Suppressor macrophage treated with lipopolysaccharide for 4 hours (primary cell): ENCODE data around the gene LPAR4.
A peak's percentile ranks its signal among the peaks of the same experiment; 100 is the strongest.
"Not testable (repeated sequence)": the region's sequence is repeated elsewhere in the genome, so short reads cannot be mapped to it uniquely, and the experiment has no call there.

Experiments used
- DNase-seq: peaks from one replicate; pipeline ENCODE4 v3.0.0-alpha.2; 2020

The LPAR4 gene, protein sequence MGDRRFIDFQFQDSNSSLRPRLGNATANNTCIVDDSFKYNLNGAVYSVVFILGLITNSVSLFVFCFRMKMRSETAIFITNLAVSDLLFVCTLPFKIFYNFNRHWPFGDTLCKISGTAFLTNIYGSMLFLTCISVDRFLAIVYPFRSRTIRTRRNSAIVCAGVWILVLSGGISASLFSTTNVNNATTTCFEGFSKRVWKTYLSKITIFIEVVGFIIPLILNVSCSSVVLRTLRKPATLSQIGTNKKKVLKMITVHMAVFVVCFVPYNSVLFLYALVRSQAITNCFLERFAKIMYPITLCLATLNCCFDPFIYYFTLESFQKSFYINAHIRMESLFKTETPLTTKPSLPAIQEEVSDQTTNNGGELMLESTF

DNA sequence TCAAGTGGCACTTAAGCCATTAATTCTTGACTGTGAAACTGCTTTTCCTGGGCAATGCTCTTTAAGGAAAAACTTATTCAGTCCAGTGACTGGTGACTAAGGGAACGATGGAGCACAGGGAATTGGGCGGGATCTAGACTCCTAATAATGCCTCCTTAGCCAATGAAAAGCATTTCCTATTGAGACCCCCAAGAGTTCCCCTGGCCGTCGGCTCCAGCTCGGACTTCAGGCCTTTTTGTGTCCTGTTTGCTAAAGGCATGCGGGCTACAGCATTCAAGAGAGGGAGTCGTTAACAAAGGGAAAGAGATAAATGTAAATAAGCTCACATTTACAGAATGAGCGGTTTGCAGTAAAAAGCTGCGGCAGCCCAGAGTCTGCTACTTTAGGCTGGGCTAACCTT is at the start of gene LPAR4:
TSS of gene LPAR4 (plus strand) at position 232 of the 400 bp plus-strand sequence. CDS start 7,150 bp downstream, outside the sequence.
- no peak for DNase-seq

DNA sequence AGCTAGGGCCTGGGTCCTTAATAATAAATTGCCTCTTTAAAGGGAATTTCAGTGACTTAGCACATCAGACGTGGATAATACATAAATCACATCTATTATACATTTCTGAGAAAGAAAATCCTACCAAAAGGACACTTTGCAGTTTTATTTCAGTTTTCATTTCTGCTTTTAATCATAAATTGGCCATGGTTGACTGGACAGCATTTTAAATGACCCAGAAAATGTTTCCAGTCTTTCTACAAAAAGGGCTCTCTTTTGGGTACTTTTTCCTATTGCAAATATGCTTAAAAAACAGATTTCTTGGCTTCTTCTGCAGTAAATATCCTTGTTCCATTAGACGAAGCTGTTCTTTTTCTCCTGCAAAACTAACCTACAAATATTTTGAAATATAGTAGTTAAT is 41.4 kb upstream of the LPAR4 start:
- no peak for DNase-seq

DNA sequence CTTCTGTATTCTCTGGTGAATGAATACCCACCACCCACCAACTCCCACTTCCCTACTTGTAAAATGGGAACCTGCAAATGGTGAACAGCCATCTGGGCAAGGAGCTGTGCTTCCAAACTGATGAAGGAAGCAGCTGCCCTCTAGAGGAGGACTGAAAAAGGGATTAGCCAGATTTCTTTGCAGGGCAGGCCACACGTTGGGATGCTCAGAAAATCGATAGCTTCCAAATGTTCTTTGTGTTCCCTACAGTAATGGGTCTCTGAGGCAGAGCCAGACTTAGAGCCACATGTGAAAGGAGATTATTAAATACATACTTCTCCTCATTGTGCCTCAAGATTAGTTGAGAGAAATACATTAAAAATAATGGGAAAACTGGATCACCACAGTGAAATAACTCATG is 39.3 kb upstream of the LPAR4 start:
- peak; percentile 38 for DNase-seq

DNA sequence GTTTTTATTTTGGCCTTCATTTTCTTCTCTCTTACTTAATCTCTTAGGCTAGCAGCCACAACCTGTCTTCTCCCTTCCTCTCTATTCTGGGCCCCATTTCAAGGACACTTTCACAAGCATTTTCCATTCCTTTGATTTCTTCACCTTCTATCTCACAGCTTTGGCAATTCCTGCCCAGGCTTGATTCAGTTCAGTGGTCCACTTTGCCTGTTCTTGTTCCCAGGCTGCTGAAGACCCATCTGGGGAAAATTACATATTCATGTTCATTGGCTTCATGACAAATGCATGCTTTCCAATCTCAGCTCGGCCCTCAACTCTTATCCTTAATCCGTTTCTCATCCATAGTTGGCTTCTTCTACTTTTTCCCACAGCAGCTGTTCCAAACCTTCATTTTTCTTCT is 38.7 kb upstream of the LPAR4 start:
- DNase-seq = no peak

DNA sequence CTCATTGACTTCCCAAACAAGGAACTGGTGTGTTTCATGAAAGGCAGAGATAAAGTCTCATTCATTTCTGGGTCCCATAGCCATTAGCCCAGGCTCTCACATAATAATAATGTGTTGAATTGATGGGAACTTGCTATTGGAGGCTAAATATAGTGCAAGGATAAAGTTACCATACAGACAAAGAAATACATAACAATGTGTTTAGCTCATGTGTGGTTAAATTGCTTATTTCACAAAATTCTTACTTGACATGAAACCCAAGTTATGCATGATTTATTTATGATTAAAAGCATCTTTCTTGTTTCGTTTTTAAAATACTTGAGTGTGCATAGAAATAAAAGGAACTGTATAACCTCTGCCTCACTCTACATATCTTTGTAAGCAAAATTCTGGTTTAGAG is 37.3 kb upstream of the LPAR4 start:
- DNase-seq = no peak

DNA sequence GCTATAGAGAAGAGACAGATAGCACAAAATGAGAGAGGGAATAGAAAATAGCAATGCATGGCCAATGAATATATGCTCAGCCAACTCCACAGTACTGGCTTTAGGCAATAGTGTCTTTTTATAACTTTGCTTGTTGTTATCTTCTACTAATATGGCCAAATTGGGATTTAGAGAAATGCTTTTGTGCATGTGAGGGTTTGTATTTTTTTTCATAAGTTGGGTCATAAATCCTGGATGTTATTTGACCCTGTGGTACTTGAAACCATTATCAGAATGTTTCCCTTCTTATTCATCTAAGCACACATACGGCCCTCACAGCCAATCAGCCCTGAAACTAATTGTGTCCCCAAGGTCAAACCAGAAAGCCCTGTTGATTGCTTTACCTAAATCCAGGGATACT is 35.2 kb upstream of the LPAR4 start:
- no peak for DNase-seq

DNA sequence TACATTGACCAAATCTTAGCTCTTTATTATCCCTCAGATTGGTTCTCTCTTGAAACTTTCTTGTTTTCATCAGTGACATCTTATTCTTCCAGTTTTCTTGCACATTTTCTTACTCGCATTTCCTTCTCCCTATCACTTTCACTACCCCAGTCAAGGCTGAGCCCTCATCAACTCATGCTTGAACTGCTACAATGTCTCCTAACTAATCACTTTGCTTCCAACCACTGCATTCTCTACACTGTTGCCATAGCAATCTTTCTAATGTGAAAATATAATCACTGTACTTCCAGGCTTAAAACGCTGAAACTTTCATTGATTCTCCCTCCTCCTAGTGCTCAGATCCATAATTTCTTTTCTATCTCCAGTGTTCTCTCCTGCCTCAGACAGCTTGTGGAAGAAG is 22.2 kb upstream of the LPAR4 start:
- no peak for DNase-seq

DNA sequence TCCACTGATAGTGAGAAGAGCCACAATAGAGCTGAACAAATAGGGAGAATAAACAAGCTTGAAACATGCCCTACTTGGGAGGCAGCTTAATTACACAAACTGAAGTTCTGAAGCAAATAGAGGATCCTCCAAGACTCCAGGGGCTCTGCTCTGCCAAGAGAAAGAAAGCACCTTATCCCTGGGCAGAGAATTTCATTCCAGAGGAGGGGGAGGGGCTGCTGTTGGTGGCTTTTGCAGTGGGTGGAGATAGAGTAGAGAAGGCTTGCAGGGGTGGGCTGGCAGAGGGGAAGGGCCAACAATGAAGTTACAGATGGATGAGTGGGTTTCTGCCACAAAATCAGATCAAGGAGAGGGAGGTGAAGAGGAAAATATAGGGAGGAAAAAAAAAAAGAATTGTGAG is 1.0 kb upstream of the LPAR4 start:
- DNase-seq = no peak

DNA sequence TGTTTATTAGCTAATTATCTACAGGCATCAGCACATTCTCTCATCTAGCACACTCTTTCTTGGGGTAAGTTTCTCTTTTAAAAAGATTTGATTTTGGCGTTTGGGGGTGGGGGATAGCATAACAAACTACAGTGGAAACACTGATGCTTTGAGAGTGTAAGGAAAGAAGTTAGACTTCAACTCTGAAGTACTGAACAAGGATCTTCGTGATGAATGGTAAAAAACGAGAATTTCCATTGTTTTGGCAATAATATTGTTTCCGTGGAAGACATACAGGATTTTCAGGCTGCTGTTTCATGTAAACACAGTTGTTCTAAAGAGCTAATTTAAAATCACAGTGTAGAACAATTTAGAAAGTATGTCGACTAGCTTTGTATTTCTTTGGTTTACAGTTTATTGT is 451 bp downstream of the LPAR4 start:
- no peak for DNase-seq

DNA sequence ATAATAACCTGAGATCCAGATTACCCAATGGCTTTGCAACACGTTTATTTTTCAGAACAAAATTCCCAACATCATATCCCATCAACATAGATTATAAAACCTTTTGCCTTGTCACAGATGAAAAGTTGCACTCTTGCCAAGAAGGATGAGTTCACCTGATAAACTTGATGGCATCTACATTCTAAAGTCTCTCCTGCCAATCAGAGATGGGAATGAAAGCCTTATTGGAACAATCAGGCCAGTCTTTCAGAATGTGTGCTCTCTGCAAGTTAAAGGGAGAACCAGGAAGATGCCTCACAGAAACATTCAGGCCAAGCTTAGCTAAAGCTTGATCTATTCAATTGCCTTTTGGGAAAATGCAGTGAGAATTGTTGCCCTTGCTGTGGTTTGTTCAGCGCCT is 1.3 kb downstream of the LPAR4 start:
- no peak for DNase-seq

DNA sequence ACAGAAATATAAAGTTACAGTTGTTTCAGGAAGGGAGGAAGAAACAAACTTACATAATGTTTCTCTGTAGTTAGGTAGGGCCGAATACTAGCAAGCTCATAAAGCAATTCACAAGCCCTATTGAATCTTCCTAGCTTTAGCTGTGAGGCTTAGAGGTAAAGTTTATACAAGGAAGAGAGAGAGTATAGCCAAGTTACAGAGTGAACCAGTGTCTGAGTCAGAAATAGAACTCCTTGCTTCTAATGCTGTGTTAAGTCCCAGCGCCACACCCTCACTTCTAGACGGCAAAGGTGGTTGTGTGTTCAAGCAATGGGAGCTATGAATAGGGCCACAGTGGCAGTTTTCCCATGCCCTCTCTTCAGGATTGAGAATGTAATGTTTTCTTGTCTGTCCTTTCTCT is 6.1 kb downstream of the LPAR4 start:
- DNase-seq = no peak

DNA sequence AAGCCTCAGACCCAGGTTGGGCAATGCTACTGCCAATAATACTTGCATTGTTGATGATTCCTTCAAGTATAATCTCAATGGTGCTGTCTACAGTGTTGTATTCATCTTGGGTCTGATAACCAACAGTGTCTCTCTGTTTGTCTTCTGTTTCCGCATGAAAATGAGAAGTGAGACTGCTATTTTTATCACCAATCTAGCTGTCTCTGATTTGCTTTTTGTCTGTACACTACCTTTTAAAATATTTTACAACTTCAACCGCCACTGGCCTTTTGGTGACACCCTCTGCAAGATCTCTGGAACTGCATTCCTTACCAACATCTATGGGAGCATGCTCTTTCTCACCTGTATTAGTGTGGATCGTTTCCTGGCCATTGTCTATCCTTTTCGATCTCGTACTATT is 7.4 kb downstream of the LPAR4 start:
- DNase-seq = no peak

DNA sequence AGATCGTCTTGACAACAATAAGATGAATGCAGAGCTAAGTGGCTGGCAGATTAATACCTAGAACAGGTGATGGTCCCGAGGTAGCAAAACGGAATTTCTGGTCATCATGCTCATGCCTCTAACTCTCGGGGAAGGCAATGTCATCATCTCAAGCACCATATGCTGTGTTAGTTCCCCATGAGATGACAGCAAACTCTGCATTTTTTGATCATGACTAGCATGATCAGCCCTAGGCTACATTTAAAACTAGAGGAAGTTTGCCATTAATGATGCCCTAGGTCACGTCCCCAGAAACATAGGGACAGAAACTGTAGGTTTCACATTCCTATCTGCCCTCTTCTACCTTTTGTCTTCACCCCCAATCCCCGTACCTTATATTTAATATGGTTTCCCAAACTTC is 11.6 kb downstream of the LPAR4 start:
- DNase-seq = no peak

DNA sequence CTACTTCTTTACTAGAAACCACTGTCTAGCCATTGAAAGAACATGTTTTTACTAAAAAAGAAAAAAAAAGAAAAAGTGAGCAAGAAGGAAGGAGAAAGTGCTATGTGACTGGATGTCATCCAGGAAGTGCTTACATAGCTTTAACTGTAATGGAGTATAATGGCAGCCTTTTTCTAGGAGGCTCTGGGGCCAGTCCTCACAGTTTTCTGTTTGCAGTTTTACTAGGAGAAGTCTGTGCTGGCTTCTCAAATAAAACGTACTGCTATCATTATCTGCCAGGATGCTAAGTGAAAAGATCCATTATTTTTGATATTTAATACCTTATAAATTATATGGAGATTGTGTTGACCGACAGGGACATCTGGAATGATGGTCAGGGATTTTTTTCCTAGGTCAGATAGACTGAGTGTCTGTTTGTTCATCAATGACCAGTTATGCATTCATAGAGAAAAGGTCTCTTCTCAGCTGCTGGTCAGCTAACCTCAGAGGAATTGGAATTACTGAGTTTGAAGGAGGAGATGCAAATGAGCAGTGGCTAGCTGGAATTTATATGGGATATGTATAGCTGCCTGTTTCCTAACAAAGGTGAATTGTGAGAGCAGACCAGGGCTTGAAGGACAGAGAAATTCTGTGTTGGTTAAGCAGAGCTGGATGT is 21.7 kb downstream of the LPAR4 start:
- no peak for DNase-seq

DNA sequence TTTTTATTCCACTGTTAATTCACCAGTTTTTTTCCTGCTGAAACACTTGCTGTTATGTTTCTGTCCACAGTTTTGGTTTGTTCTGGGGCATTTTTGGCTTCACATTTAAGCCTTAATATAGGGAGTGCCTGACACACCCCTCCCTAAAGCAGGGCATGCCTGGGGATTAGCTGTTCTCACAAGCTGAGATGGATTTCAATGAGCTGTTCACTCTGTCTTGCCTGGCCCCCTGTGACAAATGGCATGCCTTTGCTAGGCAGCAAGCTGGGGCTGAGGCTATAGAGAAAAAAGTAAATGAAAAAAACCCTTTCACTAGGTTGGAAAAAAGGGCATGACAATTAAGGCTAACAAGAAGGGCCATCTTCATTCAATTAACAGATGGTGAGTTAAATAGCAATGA is 22.4 kb downstream of the LPAR4 start:
- DNase-seq = no peak

DNA sequence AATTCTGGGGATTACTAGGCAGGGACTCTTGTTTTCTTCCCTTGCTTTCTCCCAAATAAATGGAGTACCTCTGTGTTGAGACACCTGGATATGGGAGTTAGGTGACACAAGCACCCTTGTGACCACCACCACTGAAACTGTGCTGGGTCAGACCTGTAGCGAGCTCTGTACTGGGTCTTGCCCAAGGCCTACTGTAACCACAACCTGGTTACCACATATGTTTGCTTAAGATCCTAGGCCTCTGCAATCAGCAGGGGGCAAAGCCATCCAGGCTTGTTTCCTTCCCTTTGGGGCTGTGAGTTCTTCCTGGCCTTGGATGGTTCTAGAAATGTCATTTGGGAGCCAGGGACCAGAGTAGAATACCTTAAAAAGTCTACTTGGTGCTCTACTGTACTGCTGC is 49.4 kb downstream of the LPAR4 start:
- no peak for DNase-seq

DNA sequence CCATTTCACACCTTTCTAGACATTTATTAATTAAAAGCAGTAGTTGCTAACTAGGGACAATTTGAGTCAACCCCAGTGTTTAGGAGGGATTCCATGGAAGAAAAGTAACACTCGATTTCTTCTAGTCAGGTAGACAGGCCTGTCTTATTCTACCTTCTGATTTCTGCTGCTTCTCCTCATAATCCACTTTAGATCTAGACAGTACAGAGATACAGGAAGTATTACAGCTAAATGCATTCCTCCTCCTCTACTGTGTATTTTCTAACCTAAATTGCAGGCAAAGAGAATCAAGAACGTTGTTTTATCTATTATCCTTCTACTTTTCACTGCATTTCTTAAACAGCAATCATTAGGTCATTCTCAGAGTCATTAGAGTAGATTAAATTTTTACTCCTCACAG is 52.6 kb downstream of the LPAR4 start:
- DNase-seq = no peak

DNA sequence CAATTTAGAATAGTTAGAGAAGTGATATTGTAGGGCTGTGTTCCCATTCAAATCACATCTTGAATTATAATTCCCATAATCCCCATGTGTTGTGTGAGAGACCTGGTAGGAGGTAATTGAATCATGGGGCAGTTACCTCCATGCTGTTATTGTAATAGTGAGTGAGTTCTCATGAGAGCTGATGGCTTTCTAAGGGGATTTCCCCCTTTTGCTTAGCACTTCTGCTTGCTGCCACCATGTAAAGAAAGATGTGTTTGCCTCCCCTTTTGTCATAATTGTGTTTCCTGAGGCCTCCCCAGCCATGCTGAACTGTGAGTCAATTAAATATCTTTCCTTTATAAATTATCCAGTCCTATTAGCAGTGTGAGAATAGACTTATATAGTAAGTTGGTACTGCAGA is 53.2 kb downstream of the LPAR4 start:
- no peak for DNase-seq

DNA sequence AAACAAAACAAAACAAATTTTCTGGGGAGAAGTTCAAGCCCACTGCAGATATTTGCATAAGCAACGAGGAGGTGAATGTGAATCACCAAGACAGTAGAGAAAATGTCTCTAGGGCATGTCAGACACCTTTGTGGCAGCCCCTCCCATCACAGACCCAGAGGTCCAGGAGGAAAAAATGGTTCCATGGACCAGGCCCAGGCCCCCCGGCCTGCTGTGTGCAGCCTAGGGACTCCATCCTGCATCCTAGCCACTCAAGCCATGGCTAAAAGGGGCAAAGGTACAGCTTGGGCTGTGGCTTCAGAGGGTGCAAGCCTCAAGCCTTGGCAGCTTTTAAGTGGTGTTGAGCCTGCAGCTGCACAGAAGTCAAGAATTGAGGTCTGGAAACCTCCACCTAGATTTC is 54.0 kb downstream of the LPAR4 start:
- DNase-seq = no peak

DNA sequence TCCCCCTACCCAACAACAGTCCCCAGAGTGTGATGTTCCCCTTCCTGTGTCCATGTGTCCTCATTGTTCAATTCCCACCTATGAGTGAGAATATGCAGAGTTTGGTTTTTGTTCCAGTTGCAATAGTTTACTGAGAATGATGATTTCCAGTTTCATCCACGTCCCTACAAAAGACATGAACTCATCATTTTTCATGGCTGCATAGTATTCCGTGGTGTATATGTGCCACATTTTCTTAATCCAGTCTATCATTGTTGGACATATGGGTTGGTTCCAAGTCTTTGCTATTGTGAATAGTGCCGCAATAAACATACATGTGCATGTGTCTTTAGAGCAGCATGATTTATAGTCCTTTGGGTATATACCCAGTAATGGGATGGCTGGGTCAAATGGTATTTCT is 55.0 kb downstream of the LPAR4 start:
- not testable (repeated sequence) for DNase-seq
